Regular cardiac myocyte (primary cell): ENCODE measurements around the gene INPP5J. TPM values are rescaled to one million over a fixed set of nuclear protein-coding genes. Genes with fewer than 3 reads are reported as not detected.

Experiments used
- total RNA-seq: library from RNA; depleted of rRNA; stranded (reverse); fragments of >200 nt; gene quantifications from 2 replicates; pipeline ENCODE4 v1.2.3, GENCODE V29; 2014

Gene INPP5J, protein sequence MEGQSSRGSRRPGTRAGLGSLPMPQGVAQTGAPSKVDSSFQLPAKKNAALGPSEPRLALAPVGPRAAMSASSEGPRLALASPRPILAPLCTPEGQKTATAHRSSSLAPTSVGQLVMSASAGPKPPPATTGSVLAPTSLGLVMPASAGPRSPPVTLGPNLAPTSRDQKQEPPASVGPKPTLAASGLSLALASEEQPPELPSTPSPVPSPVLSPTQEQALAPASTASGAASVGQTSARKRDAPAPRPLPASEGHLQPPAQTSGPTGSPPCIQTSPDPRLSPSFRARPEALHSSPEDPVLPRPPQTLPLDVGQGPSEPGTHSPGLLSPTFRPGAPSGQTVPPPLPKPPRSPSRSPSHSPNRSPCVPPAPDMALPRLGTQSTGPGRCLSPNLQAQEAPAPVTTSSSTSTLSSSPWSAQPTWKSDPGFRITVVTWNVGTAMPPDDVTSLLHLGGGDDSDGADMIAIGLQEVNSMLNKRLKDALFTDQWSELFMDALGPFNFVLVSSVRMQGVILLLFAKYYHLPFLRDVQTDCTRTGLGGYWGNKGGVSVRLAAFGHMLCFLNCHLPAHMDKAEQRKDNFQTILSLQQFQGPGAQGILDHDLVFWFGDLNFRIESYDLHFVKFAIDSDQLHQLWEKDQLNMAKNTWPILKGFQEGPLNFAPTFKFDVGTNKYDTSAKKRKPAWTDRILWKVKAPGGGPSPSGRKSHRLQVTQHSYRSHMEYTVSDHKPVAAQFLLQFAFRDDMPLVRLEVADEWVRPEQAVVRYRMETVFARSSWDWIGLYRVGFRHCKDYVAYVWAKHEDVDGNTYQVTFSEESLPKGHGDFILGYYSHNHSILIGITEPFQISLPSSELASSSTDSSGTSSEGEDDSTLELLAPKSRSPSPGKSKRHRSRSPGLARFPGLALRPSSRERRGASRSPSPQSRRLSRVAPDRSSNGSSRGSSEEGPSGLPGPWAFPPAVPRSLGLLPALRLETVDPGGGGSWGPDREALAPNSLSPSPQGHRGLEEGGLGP
- total RNA-seq, result under 0.01 TPM in 1 of 2 replicates, not detected in the other

GRCh38 chr22:31122532-31123291 lies at the start of gene INPP5J:
TSS of gene INPP5J (plus strand) at chr22:31122966. CDS start at chr22:31123015, 49 bp downstream.

GRCh38 chr22:31080848-31081649 lies 41.7 kb upstream of the INPP5J start, which contains the start of gene SMTN:
TSS of gene SMTN (plus strand) at chr22:31081318. CDS start at chr22:31083259, 1,941 bp downstream.

DNA sequence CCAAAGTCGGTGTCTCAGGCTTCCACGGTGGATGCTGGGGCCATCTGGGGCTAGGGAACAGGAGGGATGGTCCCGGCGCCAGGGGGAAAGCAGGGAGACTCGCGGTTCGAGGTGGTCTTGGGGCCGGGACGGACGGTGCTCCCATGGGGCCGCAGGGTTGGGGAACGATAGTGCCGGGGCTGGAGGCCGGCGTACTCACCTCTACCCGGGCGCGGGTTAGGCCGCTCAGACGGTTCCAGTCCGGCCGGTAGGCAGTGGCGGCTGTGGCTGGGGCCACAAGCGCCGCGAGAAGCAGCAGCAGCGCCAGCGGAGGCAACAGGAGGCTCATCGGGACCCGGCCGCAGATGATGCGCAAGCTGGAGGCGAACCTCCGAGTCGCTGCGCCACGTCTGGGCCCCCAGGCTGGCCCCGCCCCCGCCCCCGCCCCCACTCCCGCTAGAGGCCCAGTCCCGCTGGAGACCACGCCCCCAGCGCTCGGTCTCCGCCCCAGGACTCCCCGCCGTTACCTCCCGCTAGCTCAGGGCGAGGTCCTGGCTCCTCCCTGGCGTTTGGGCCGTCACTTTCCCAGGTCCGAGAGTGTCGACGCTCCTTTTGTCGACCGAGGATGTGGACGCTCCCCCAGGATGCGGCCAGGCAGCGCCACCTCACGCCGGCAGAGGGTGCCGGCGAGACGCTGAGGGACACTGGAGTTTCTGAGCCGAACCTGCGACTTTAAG lies 15.4 kb upstream of the INPP5J start, which contains the start of gene SELENOM:
Gene SELENOM (minus strand): TSS at position 391 of the 716 bp plus-strand sequence. CDS start 63 bp downstream, at position 328.

GRCh38 chr22:31139866-31140716 lies 17.3 kb downstream of the INPP5J start, which contains the start of gene PLA2G3:
TSS of gene PLA2G3 (minus strand) at chr22:31140508. CDS start at chr22:31140354, 154 bp downstream.

Other genes with a start within 250 kb of the INPP5J start
- 11.3 and 16.3 TPM in 2 replicates for gene MORC2, start 154.2 kb upstream of the INPP5J start, total RNA-seq
- 31.9 and 36.2 TPM in 2 replicates for gene TUG1, start 153.7 kb upstream of the INPP5J start, total RNA-seq
- gene SMTN, start 41.6 kb upstream of the INPP5J start, total RNA-seq, result 101 and 248 TPM in 2 replicates
- gene SELENOM, start 15.4 kb upstream of the INPP5J start, total RNA-seq, result 80.7 and 176 TPM in 2 replicates
- gene PLA2G3, start 17.5 kb downstream of the INPP5J start, total RNA-seq, result not detected in 2 replicates
- gene RNF185, start 37.2 kb downstream of the INPP5J start, total RNA-seq, result 15.7 and 38.1 TPM in 2 replicates
- 22.8 and 35.2 TPM in 2 replicates for gene LIMK2, start 89.3 kb downstream of the INPP5J start, total RNA-seq
- gene PIK3IP1, start 169.5 kb downstream of the INPP5J start, total RNA-seq, result 7.9 and 35.0 TPM in 2 replicates
- 7.6 and 10.0 TPM in 2 replicates for gene PATZ1, start 223.4 kb downstream of the INPP5J start, total RNA-seq